CD14-positive monocyte (primary cell): ENCODE results near the gene SMPD3. TPM values are rescaled to one million over a fixed set of nuclear protein-coding genes. Genes with fewer than 3 reads are reported as not detected.

Experiments
- DNase-seq, 3 donors: peaks; one replicate each; pipeline ENCODE4 v3.0.0-alpha.2; 2011 to 2022
- H2AFZ ChIP-seq: 2 replicates; pipeline ENCODE4 v1.6.0; 2012; ENCODE audit warnings: mild to moderate bottlenecking, low read depth, low read length, inconsistent platforms; ENCODE audit not compliant: insufficient read depth, poor library complexity, severe bottlenecking
- H3K27ac ChIP-seq, 2 donors: 1 replicate in 1 of 2; 2 replicates in 1 of 2; pipeline ENCODE4 v1.5.1; 2012 to 2013; ENCODE audit warnings: low read length in 2 of 2, control low read depth in 1 of 2, inconsistent platforms in 1 of 2, low read depth in 1 of 2, mild to moderate bottlenecking in 1 of 2
- H3K27me3 ChIP-seq, 2 donors: one replicate each; pipeline versions ENCODE4 v1.6.0 to v1.6.1; 2011 to 2013; ENCODE audit warnings: low read length in 2 of 2; ENCODE audit not compliant: control insufficient read depth in 2 of 2, insufficient read depth in 2 of 2
- H3K36me3 ChIP-seq, 2 donors: replicated peaks in 1 of 2; 1 replicate in 1 of 2; 2 replicates in 1 of 2; pipeline versions ENCODE4 v1.5.1 to v1.6.1; 2012 to 2013; ENCODE audit warnings: low read length in 2 of 2, control low read depth in 1 of 2, inconsistent platforms in 1 of 2, mild to moderate bottlenecking in 1 of 2; ENCODE audit not compliant: insufficient read depth in 2 of 2, control insufficient read depth in 1 of 2
- H3K4me1 ChIP-seq, 2 donors: 1 replicate in 1 of 2; 2 replicates in 1 of 2; pipeline versions ENCODE4 v1.5.1 to v1.6.1; 2012 to 2013; ENCODE audit warnings: low read length in 2 of 2, control low read depth in 1 of 2, inconsistent platforms in 1 of 2, mild to moderate bottlenecking in 1 of 2, moderate library complexity in 1 of 2; ENCODE audit not compliant: insufficient read depth in 2 of 2, control insufficient read depth in 1 of 2
- H3K4me2 ChIP-seq: replicated peaks from 2 replicates; pipeline ENCODE3; 2012; ENCODE audit warnings: low read length, moderate library complexity, mild to moderate bottlenecking; ENCODE audit not compliant: poor library complexity, severe bottlenecking; ENCODE audit errors: extremely low read depth
- H3K4me3 ChIP-seq, 3 experiments: fragments of 200-600 bp in 1 of 3; sonication (generic) in 1 of 3; replicated peaks in 1 of 3; 1 replicate in 2 of 3; 2 replicates in 1 of 3; pipeline ENCODE4 v1.5.1; 2011 to 2013; ENCODE audit warnings: low read length in 3 of 3, mild to moderate bottlenecking in 3 of 3, control low read depth in 2 of 3, low read depth in 2 of 3, inconsistent platforms in 1 of 3, moderate library complexity in 1 of 3
- H3K79me2 ChIP-seq: 2 replicates; pipeline ENCODE4 v1.6.0; 2012; ENCODE audit warnings: mild to moderate bottlenecking, control low read depth, inconsistent platforms, low read length, moderate library complexity; ENCODE audit not compliant: insufficient read depth
- H3K9ac ChIP-seq: 2 replicates; pipeline ENCODE4 v1.6.0; 2017; ENCODE audit warnings: low read length, mild to moderate bottlenecking; ENCODE audit not compliant: insufficient read depth, poor library complexity, severe bottlenecking
- H3K9me3 ChIP-seq, 2 donors: replicated peaks in 1 of 2; 1 replicate in 1 of 2; 2 replicates in 1 of 2; pipeline versions ENCODE4 v1.5.1 to v1.6.1; 2012 to 2013; ENCODE audit warnings: low read length in 2 of 2, control low read depth in 1 of 2; ENCODE audit not compliant: control insufficient read depth in 1 of 2, insufficient read depth in 1 of 2
- H4K20me1 ChIP-seq: 2 replicates; pipeline ENCODE4 v1.6.0; 2012; ENCODE audit warnings: mild to moderate bottlenecking, low read length, control low read depth, moderate library complexity; ENCODE audit not compliant: insufficient read depth
- H3K27ac Mint-ChIP-seq, 7 donors: one replicate each; pipeline ENCODE4 v1.8.0; 2020; ENCODE audit warnings: mild to moderate bottlenecking in 7 of 7, mixed read lengths in 7 of 7, moderate library complexity in 6 of 7, inconsistent platforms in 2 of 7
- H3K27me3 Mint-ChIP-seq, 3 donors: one replicate each; pipeline ENCODE4 v1.8.0; 2021 to 2022; ENCODE audit warnings: low read depth in 3 of 3, mild to moderate bottlenecking in 3 of 3, mixed read lengths in 3 of 3, moderate library complexity in 3 of 3, inconsistent platforms in 1 of 3
- H3K36me3 Mint-ChIP-seq, 2 donors: one replicate each; pipeline ENCODE4 v1.8.0; 2020; ENCODE audit warnings: mixed read lengths in 2 of 2, inconsistent platforms in 1 of 2, mild to moderate bottlenecking in 1 of 2
- H3K4me1 Mint-ChIP-seq: one replicate; pipeline ENCODE4 v1.8.0; 2020; ENCODE audit warnings: mild to moderate bottlenecking, mixed read lengths
- H3K4me3 Mint-ChIP-seq, 2 donors: one replicate each; pipeline ENCODE4 v1.8.0; 2020; ENCODE audit warnings: mild to moderate bottlenecking in 2 of 2, mixed read lengths in 2 of 2, moderate library complexity in 1 of 2
- H3K9me3 Mint-ChIP-seq, 7 donors: one replicate each; pipeline ENCODE4 v1.8.0; 2020 to 2022; ENCODE audit warnings: mixed read lengths in 7 of 7, mild to moderate bottlenecking in 6 of 7, moderate library complexity in 6 of 7, inconsistent platforms in 2 of 7
- CTCF ChIP-seq: fragments of 200-600 bp; IDR thresholded peaks from one replicate; pipeline ENCODE4 v1.8.0; 2022; ENCODE audit warnings: antibody characterized with exemption, mild to moderate bottlenecking
- WGBS: methylation state at CpG from one replicate; pipeline ENCODE4 v1.1.5; 2013; ENCODE audit warnings: missing lambda C conversion rate; ENCODE audit not compliant: insufficient coverage; 5-methylcytosine and 5-hydroxymethylcytosine counted together
- intact Hi-C, 2 donors: fragments of 100-400 bp; cut with micrococcal nuclease; formaldehyde crosslinking; loops; one replicate each; pipeline versions ENCODE4 v1.15.0 to v1.15.1; 2023
- polyA plus RNA-seq, 3 donors: library from polyadenylated mRNA; depleted of rRNA in 1 of 3; unstranded in 2 of 3; stranded (reverse) in 1 of 3; fragments of 300-500 nt in 2 of 3; fragments of >200 nt in 1 of 3; fragmentation: Illumina TruSeq in 2 of 3; gene quantifications; 1 replicate in 2 of 3; 2 replicates in 1 of 3; pipeline ENCODE4 v1.2.3, GENCODE V29; 2012 to 2021

Gene SMPD3
- polyA plus RNA-seq, 3 donors, result 0.40 to 1.1 (median 0.51) TPM

- Histone ChIP-seq H3K27me3 (no peaks in the 10 kb centered on the region), H3K4me1 (no peaks in the 10 kb centered on the region), H3K4me2 (no peak overlapping the region), H3K9ac (no peak overlapping the region), H3K36me3 (no peaks in the 10 kb centered on the region), H4K20me1 (no peaks in the 10 kb centered on the region), H3K9me3 (no peaks in the 10 kb centered on the region), H3K79me2 (no peaks in the 10 kb centered on the region), H3K27ac (no peak overlapping the region), H2AFZ (no peak overlapping the region), H3K4me3 (no peak overlapping the region)
- TF ChIP-seq CTCF, result no peak
- no peaks in the 10 kb centered on the region for H3K4me1 Mint-ChIP-seq
- no peak overlapping the region for H3K4me3 Mint-ChIP-seq
- WGBS, result 70% methylated on average over 2 of the region's 5 CpGs
- no peak overlapping the region for H3K27ac Mint-ChIP-seq
- peaks cover 1 to 10% (median 5%) of the 10 kb centered on the region in 3 donors for H3K27me3 Mint-ChIP-seq
- H3K36me3 Mint-ChIP-seq, result no peaks in the 10 kb centered on the region
- no peak for DNase-seq
- H3K9me3 Mint-ChIP-seq, result no peaks in the 10 kb centered on the region
- intact Hi-C loops, result no loop called here
Observed at GRCh38 chr16:68400083-68400923, 48.0 kb downstream of the SMPD3 start.

DNA sequence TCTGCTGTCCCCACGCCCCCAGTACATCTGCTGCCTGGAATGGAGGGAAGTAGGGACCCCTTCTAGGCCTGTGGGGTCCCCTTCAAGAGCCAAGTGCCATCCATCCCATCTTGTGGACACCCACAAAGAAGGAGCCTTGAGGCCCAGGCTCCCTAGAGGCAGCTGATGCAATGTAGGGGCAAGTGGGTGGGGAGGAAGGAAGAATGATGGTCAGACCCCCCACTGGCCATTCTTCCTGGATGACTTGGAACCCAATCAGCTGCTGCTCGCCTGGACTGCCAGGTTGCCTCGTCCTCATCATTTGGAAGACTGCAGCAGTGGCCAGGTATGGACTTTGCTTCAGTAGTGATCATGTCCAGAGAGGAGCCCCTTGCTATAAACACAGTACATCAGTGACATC, 48.9 kb downstream of the SMPD3 start:
- Histone ChIP-seq H3K27me3 (no peaks in the 10 kb centered on the region), H3K4me3 (no peak overlapping the region), H4K20me1 (no peaks in the 10 kb centered on the region), H3K9ac (no peak overlapping the region), H2AFZ (no peak overlapping the region), H3K79me2 (no peaks in the 10 kb centered on the region), H3K36me3 (no peaks in the 10 kb centered on the region), H3K4me1 (no peaks in the 10 kb centered on the region), H3K27ac (no peak overlapping the region), H3K9me3 (no peaks in the 10 kb centered on the region), H3K4me2 (no peak overlapping the region)
- Mint-ChIP-seq H3K9me3 (no peaks in the 10 kb centered on the region), H3K36me3 (no peaks in the 10 kb centered on the region), H3K4me1 (no peaks in the 10 kb centered on the region), H3K27ac (no peak overlapping the region), H3K27me3 (peaks cover 1 to 10% (median 3%) of the 10 kb centered on the region in 3 donors), H3K4me3 (no peak overlapping the region)
- intact Hi-C loops, result no loop called here
- no peak for TF ChIP-seq CTCF
- DNase-seq, result no peak
- WGBS, result 93% methylated on average over 3 of the region's 3 CpGs
